ENCODE data around the gene CLTCL1.

DNA sequence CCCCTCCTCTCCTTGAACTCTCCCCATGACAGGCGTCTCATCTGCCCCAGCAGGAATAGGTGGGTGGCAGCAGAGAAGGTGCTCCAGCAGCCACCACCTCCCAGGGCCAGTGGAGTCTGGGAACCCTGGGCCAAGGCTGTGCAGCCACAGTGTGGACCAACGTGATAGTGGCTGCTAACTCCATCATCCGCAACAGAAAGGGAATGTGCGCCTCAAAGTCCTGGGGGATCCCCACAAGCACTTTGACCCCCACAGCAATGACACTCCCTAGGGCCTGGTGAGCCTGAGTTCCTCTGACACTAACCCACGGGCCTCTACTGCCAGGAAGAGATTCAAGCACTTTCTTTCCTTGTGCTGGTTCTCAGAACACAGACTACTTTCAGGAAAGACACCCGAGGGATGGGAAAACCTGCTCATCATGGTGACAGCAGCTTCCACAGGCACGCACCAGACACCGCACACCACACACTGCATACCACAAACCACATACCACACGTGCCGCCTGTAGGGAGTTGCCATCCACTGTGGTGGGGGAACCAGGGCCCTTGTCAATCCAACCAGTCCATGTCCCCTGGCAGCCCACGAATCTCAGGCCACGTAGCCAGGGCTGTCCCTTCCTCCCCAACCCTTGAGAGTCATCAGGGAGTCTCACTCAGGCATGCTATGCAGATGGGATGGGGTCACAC, 109.6 kb downstream of the CLTCL1 start:
- TF ChIP-seq, protein P1, sequence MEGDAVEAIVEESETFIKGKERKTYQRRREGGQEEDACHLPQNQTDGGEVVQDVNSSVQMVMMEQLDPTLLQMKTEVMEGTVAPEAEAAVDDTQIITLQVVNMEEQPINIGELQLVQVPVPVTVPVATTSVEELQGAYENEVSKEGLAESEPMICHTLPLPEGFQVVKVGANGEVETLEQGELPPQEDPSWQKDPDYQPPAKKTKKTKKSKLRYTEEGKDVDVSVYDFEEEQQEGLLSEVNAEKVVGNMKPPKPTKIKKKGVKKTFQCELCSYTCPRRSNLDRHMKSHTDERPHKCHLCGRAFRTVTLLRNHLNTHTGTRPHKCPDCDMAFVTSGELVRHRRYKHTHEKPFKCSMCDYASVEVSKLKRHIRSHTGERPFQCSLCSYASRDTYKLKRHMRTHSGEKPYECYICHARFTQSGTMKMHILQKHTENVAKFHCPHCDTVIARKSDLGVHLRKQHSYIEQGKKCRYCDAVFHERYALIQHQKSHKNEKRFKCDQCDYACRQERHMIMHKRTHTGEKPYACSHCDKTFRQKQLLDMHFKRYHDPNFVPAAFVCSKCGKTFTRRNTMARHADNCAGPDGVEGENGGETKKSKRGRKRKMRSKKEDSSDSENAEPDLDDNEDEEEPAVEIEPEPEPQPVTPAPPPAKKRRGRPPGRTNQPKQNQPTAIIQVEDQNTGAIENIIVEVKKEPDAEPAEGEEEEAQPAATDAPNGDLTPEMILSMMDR (IDR thresholded peaks at IDR 0.05), result no peak
- TF ChIP-seq POLR2A (IDR thresholded peaks at IDR 0.05), result no peak
- TF ChIP-seq POLR2AphosphoS5 (IDR thresholded peaks at IDR 0.05), result no peak
- no peak for TF ChIP-seq EP300 (IDR thresholded peaks at IDR 0.05; ENCODE audit: low read depth)
